D721Med (cell line): ENCODE data around the gene TAOK1.

Experiments used
- DNase-seq: peaks from one replicate; pipeline ENCODE4 v3.0.0; 2011; ENCODE audit warnings: low spot score; ENCODE audit not compliant: insufficient read length
- FAIRE-seq: peaks from 2 replicates; lab custom pipeline; 2011; peaks lifted over from hg19 to GRCh38; lab: Jason Lieb, UNC
- CTCF ChIP-seq: IDR thresholded peaks from 2 replicates; pipeline ENCODE4 v1.5.1; 2012; ENCODE audit warnings: mild to moderate bottlenecking, control low read depth; ENCODE audit not compliant: insufficient read depth; ENCODE audit errors: missing control alignments

TAOK1 gene

GRCh38 chr17:29573871-29574731 lies 183.9 kb downstream of the TAOK1 start:
- FAIRE-seq (no peak), DNase-seq (no peak)
- TF ChIP-seq CTCF, result no peak

- FAIRE-seq (no peak), DNase-seq (no peak)
- TF ChIP-seq CTCF, result no peak
These were observed 184.8 kb downstream of the TAOK1 start for GRCh38 chr17:29574732-29575510.

GRCh38 chr17:29575511-29576213 lies 185.5 kb downstream of the TAOK1 start:
- FAIRE-seq, result no peak
- no peak for TF ChIP-seq CTCF
- no peak for DNase-seq

- TF ChIP-seq CTCF, result no peak
- no peak for FAIRE-seq
- DNase-seq, result no peak
These were observed 186.2 kb downstream of the TAOK1 start for GRCh38 chr17:29576214-29577000.

- no peak for TF ChIP-seq CTCF
- FAIRE-seq (no peak), DNase-seq (no peak)
These were observed 186.8 kb downstream of the TAOK1 start for GRCh38 chr17:29577001-29577370.

GRCh38 chr17:29577385-29578211 lies 187.4 kb downstream of the TAOK1 start:
- DNase-seq (no peak), FAIRE-seq (no peak)
- TF ChIP-seq CTCF, result no peak
